Vagina (tissue), 2 donors: Measurements from ENCODE around the gene CMIP.

Source experiments
- POLR2A ChIP-seq, 2 donors: fragments of 450-650 bp; IDR thresholded peaks; one replicate each; pipeline ENCODE4 v1.6.1; 2017; ENCODE audit warnings: antibody characterized with exemption in 2 of 2, mild to moderate bottlenecking in 2 of 2, moderate library complexity in 2 of 2
- POLR2AphosphoS5 ChIP-seq, 2 donors: sonication (generic); formaldehyde crosslinking; IDR thresholded peaks; one replicate each; pipeline ENCODE4 v1.9.0; 2017; ENCODE audit warnings: antibody characterized with exemption in 2 of 2, mild to moderate bottlenecking in 2 of 2, low read depth in 1 of 2; ENCODE audit not compliant: insufficient read depth in 1 of 2
- TF ChIP-seq, protein P1 (sequence below), 3 experiments: fragments of 450-650 bp in 2 of 3; fragments of 200-600 bp in 1 of 3; sonication (generic) in 1 of 3; IDR thresholded peaks; one replicate each; pipeline ENCODE4 v1.5.1; 2017 to 2019; ENCODE audit warnings: antibody characterized with exemption in 3 of 3, mild to moderate bottlenecking in 2 of 3, moderate library complexity in 2 of 3

DNA sequence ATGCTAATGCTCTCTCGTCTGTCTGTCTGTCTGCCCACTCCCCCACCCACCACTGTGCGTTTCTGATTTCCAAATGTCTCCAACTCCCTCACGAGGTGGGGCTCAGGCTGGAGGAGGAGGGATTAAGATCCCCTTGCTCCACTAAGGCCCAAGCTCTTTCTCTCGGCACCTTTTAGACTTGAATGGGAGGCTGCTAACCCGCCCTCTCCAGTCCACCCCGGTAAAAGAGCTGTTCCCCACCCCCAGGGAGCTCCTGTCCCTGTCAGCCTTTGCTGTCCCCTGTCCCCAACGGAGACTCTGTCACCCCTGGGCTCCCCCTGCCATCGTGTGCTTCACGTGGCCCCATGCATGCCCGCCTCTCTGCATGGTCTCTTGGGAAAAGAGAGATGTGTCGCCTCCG is 266.0 kb downstream of the CMIP start:
- TF ChIP-seq POLR2A (IDR thresholded peaks at IDR 0.05): no peak
- TF ChIP-seq, protein P1, sequence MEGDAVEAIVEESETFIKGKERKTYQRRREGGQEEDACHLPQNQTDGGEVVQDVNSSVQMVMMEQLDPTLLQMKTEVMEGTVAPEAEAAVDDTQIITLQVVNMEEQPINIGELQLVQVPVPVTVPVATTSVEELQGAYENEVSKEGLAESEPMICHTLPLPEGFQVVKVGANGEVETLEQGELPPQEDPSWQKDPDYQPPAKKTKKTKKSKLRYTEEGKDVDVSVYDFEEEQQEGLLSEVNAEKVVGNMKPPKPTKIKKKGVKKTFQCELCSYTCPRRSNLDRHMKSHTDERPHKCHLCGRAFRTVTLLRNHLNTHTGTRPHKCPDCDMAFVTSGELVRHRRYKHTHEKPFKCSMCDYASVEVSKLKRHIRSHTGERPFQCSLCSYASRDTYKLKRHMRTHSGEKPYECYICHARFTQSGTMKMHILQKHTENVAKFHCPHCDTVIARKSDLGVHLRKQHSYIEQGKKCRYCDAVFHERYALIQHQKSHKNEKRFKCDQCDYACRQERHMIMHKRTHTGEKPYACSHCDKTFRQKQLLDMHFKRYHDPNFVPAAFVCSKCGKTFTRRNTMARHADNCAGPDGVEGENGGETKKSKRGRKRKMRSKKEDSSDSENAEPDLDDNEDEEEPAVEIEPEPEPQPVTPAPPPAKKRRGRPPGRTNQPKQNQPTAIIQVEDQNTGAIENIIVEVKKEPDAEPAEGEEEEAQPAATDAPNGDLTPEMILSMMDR (IDR thresholded peaks at IDR 0.05): no peak
- TF ChIP-seq POLR2AphosphoS5 (IDR thresholded peaks at IDR 0.05; ENCODE audit: insufficient read depth in 1 of 2, low read depth in 1 of 2): no peak
